CD4-positive, alpha-beta T cell (primary cell): ENCODE measurements around the gene RPL5. TPM values are rescaled to one million over a fixed set of nuclear protein-coding genes. Genes with fewer than 3 reads are reported as not detected.

Experiments
- ATAC-seq: fragments of 200-7000 bp; cut with Tn5 transposase; one replicate; pipeline ENCODE4 v1.10.0; 2022; ENCODE audit warnings: mild to moderate bottlenecking; ENCODE audit not compliant: poor library complexity
- CTCF ChIA-PET: fragments of 350-600 bp; sonication (Branson Sonifier 250); formaldehyde crosslinking; loops from one replicate; lab custom pipeline; 2021; ENCODE audit warnings: antibody characterized with exemption, inconsistent platforms; lab: Charles Lee
- POLR2A ChIA-PET: fragments of 350-600 bp; sonication (Branson Sonifier 250); formaldehyde crosslinking; loops from one replicate; lab custom pipeline; 2021; ENCODE audit warnings: antibody characterized with exemption, inconsistent platforms; lab: Charles Lee
- DNase-seq, 14 experiments: peaks; one replicate each; pipeline ENCODE4 v3.0.0-alpha.2; 2013 to 2020; ENCODE audit warnings: mixed read lengths in 2 of 14
- H3K27ac ChIP-seq, 2 donors: one replicate each; pipeline versions ENCODE4 v1.5.1 to v1.7.0; 2013; ENCODE audit warnings: low read length in 2 of 2, low read depth in 1 of 2, mild to moderate bottlenecking in 1 of 2
- H3K27me3 ChIP-seq, 2 experiments: 1 replicate in 1 of 2; 2 replicates in 1 of 2; pipeline versions ENCODE4 v1.6.1 to v1.7.0; 2013; ENCODE audit warnings: low read length in 2 of 2, control low read depth in 1 of 2, mild to moderate bottlenecking in 1 of 2, moderate library complexity in 1 of 2; ENCODE audit not compliant: insufficient read depth in 2 of 2, control insufficient read depth in 1 of 2
- H3K36me3 ChIP-seq: one replicate; pipeline ENCODE4 v1.6.1; 2013; ENCODE audit warnings: low read length, control low read depth; ENCODE audit not compliant: insufficient read depth
- H3K4me1 ChIP-seq: one replicate; pipeline ENCODE4 v1.6.1; 2013; ENCODE audit warnings: low read length, control low read depth; ENCODE audit not compliant: insufficient read depth
- H3K4me3 ChIP-seq: one replicate; pipeline ENCODE4 v1.5.1; 2013; ENCODE audit warnings: mild to moderate bottlenecking, low read length, moderate library complexity
- H3K9me3 ChIP-seq, 2 experiments: 1 replicate in 1 of 2; 2 replicates in 1 of 2; pipeline versions ENCODE4 v1.6.1 to v1.7.0; 2013; ENCODE audit warnings: low read length in 2 of 2, mild to moderate bottlenecking in 2 of 2, control low read depth in 1 of 2, moderate library complexity in 1 of 2; ENCODE audit not compliant: control insufficient read depth in 1 of 2, insufficient read depth in 1 of 2
- H3K27ac Mint-ChIP-seq: one replicate; pipeline ENCODE4 v1.8.0; 2020; ENCODE audit warnings: mixed read lengths
- H3K27me3 Mint-ChIP-seq: one replicate; pipeline ENCODE4 v1.8.0; 2021; ENCODE audit warnings: mixed read lengths
- H3K36me3 Mint-ChIP-seq: one replicate; pipeline ENCODE4 v1.8.0; 2021; ENCODE audit warnings: low read depth, mixed read lengths
- H3K4me1 Mint-ChIP-seq: one replicate; pipeline ENCODE4 v1.8.0; 2021; ENCODE audit warnings: low read depth, mixed read lengths
- H3K4me3 Mint-ChIP-seq: one replicate; pipeline ENCODE4 v1.8.0; 2020; ENCODE audit warnings: mild to moderate bottlenecking, mixed read lengths
- H3K9me3 Mint-ChIP-seq: one replicate; pipeline ENCODE4 v1.8.0; 2020; ENCODE audit warnings: mixed read lengths
- intact Hi-C, 2 experiments: fragments of 100-400 bp; cut with DNase I in 1 of 2; cut with micrococcal nuclease in 1 of 2; formaldehyde crosslinking; loops; one replicate each; pipeline versions ENCODE4 v1.15.1 to v1.9.0; 2023 to 2025; cut with DNase I, micrococcal nuclease
- total RNA-seq, 174 experiments: library from RNA in 2 of 174; stranded (reverse) in 2 of 174; gene quantifications; one replicate each; pipeline ENCODE4 v1.2.3 and lab custom pipeline; 2021 to 2026
- TF ChIP-seq, protein P1 (sequence below): fragments of 200-600 bp; IDR thresholded peaks from one replicate; pipeline ENCODE4 v1.8.0; 2022; ENCODE audit warnings: antibody characterized with exemption, mild to moderate bottlenecking

The RPL5 gene
- total RNA-seq, 2 experiments from 2014 or later = 1,712 to 1,770 TPM

DNA sequence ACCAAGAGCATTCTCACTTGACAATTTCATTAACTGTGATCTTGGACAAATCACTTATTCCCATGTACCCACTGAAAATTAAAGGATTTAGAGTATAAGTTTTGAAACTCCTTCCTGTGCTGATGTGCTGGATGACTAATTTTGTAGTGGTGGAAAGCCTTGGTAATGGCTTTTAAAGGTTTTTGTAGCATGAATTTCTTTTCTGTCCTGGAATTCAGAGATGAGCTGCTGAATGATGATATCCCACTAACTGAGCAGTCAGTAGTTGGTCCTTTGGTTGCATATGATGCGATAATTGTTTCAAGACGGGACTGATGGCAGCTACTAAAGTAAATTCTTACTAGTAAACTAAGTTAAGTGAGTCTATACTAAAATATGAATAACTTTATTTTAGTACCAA is 5.2 kb downstream of the RPL5 start:
- Histone ChIP-seq H3K4me3 (no peak overlapping the region), H3K9me3 (no peaks in the 10 kb centered on the region), H3K27ac (no peak overlapping the region), H3K36me3 (peaks cover 91% of the 10 kb centered on the region), H3K27me3 (no peaks in the 10 kb centered on the region), H3K4me1 (peaks cover 32% of the 10 kb centered on the region)
- Mint-ChIP-seq H3K36me3 (peaks cover 100% of the 10 kb centered on the region), H3K9me3 (no peaks in the 10 kb centered on the region), H3K4me3 (peak overlapping the region; percentile 54), H3K27me3 (no peaks in the 10 kb centered on the region), H3K27ac (peak overlapping the region; percentile 97), H3K4me1 (peaks cover 88% of the 10 kb centered on the region)
- ATAC-seq = no peak
- CTCF ChIA-PET = no interaction called here
- intact Hi-C loops = loop anchor here in 1 of 2 experiments (10.0 kb wide), 3 partner anchors 542 to 1812 kb away; partner anchors contain the start of genes DNTTIP2, GLMN, RPAP2 and ZNF644
- TF ChIP-seq, protein P1, sequence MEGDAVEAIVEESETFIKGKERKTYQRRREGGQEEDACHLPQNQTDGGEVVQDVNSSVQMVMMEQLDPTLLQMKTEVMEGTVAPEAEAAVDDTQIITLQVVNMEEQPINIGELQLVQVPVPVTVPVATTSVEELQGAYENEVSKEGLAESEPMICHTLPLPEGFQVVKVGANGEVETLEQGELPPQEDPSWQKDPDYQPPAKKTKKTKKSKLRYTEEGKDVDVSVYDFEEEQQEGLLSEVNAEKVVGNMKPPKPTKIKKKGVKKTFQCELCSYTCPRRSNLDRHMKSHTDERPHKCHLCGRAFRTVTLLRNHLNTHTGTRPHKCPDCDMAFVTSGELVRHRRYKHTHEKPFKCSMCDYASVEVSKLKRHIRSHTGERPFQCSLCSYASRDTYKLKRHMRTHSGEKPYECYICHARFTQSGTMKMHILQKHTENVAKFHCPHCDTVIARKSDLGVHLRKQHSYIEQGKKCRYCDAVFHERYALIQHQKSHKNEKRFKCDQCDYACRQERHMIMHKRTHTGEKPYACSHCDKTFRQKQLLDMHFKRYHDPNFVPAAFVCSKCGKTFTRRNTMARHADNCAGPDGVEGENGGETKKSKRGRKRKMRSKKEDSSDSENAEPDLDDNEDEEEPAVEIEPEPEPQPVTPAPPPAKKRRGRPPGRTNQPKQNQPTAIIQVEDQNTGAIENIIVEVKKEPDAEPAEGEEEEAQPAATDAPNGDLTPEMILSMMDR = no peak
- POLR2A ChIA-PET = interaction anchor here (1.0 kb wide), 1 partner anchor 123 kb away, joined by 4 read pairs; no protein-coding TSS in a partner anchor
- DNase-seq = no peak

DNA sequence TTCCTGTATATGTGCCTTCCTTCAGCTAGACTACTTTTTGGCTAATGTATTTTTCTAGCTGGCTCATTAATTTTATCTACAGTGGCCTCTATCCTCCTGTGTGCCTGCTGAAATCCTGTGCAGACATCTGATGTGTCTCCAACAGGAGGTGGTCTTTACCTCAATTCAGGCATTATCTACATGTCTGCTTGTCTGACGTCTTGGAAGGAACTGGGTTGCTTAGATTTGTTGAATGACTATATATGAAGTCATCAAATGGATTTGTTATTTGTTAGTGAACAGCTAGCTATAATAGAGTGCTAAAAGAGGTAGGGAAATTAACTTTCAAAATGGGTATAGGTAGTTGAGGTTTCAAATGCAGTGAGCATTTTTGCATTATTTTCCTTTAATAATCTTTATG is 6.7 kb downstream of the RPL5 start:
- no peaks in the 10 kb centered on the region for H3K9me3 ChIP-seq
- ATAC-seq = no peak
- Mint-ChIP-seq H3K27me3 (no peaks in the 10 kb centered on the region), H3K27ac (peak overlapping the region; percentile 97), H3K4me3 (peak overlapping the region; percentile 12), H3K4me1 (peaks cover 74% of the 10 kb centered on the region), H3K36me3 (peaks cover 100% of the 10 kb centered on the region), H3K9me3 (no peaks in the 10 kb centered on the region)
- ChIA-PET POLR2A (interaction anchor here (1.2 kb wide), 1 partner anchor 38 kb away, joined by 4 read pairs; no protein-coding TSS in a partner anchor), CTCF (interaction anchor here (1.0 kb wide), 1 partner anchor 21 kb away, joined by 3 read pairs; no protein-coding TSS in a partner anchor)
- intact Hi-C loops = loop anchor here in 1 of 2 experiments (10.0 kb wide), 3 partner anchors 544 to 1814 kb away; partner anchors contain the start of genes DNTTIP2, GLMN, RPAP2 and ZNF644
- no peaks in the 10 kb centered on the region for H3K27me3 ChIP-seq
- DNase-seq = no peak
- H3K4me1 ChIP-seq = peaks cover 28% of the 10 kb centered on the region
- H3K4me3 ChIP-seq = no peak overlapping the region
- H3K36me3 ChIP-seq = peaks cover 100% of the 10 kb centered on the region
- no peak overlapping the region for H3K27ac ChIP-seq
- TF ChIP-seq, protein P1 = no peak

DNA sequence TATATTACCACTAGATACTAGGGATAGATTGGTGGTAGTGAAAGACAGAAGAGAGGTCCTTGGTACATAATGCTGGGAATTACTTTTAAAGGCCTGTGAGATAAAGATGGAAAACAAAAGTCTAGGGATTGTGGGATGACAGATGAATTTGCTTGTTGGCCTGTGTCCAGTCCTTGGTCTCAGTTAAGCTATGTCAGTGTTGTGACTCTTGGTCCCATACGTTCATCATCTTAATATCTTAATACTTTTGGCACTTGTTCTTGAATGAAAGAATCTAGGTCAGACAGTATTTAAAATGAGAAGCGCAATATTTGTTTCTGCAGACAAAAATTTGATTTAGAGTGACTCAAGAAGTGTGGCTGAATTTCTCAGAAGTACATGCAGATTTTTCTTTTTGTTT is 7.6 kb downstream of the RPL5 start:
- ATAC-seq (no peak), DNase-seq (no peak)
- Mint-ChIP-seq H3K27ac (peak overlapping the region; percentile 55), H3K36me3 (peaks cover 100% of the 10 kb centered on the region), H3K9me3 (no peaks in the 10 kb centered on the region), H3K4me1 (peaks cover 65% of the 10 kb centered on the region), H3K4me3 (no peak overlapping the region), H3K27me3 (no peaks in the 10 kb centered on the region)
- ChIA-PET POLR2A (interaction anchor here (1.2 kb wide), 1 partner anchor 37 kb away, joined by 4 read pairs; no protein-coding TSS in a partner anchor), CTCF (no interaction called here)
- intact Hi-C loops = loop anchor here in 1 of 2 experiments (10.0 kb wide), 3 partner anchors 545 to 1815 kb away; partner anchors contain the start of genes DNTTIP2, GLMN, RPAP2 and ZNF644
- Histone ChIP-seq H3K27me3 (no peaks in the 10 kb centered on the region), H3K9me3 (no peaks in the 10 kb centered on the region), H3K36me3 (peaks cover 100% of the 10 kb centered on the region), H3K27ac (no peak overlapping the region), H3K4me3 (no peak overlapping the region), H3K4me1 (peaks cover 20% of the 10 kb centered on the region)
- TF ChIP-seq, protein P1 = no peak
